ENCODE results near the gene ENPP3.

The ENPP3 gene

DNA sequence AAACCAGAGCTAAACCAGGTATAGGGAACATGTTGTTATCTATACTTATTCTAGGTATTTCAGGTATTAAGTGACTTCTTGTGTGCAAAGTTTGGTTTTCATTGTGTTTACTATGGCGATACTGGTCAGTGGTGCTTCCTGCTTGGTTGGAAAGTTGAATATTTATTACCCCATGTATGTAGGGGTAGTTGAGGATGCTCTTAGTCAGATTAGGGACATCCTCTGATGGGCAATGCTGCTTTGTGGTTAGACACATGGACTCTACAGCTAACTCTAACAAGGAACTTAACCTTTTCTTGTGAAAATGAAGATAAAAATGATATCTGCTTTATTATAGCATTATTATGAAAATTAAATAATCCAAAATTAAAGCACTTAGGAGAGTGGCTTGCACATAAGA, 126.6 kb downstream of the ENPP3 start:
- no peak for TF ChIP-seq Cebpa-rat (IDR thresholded peaks at IDR 0.05)
- no peaks in the 10 kb centered on the region for H4K20me1 ChIP-seq
- H3K27ac ChIP-seq: no peak overlapping the region
- no peaks in the 10 kb centered on the region for H3K4me1 ChIP-seq
- no peak overlapping the region for H3K4me2 ChIP-seq
- H3K36me3 ChIP-seq: no peaks in the 10 kb centered on the region
- no peak overlapping the region for H3K9ac ChIP-seq
- no peak overlapping the region for H3K4me3 ChIP-seq
- no peaks in the 10 kb centered on the region for H3K9me3 ChIP-seq
- H3K27me3 ChIP-seq: no peaks in the 10 kb centered on the region

DNA sequence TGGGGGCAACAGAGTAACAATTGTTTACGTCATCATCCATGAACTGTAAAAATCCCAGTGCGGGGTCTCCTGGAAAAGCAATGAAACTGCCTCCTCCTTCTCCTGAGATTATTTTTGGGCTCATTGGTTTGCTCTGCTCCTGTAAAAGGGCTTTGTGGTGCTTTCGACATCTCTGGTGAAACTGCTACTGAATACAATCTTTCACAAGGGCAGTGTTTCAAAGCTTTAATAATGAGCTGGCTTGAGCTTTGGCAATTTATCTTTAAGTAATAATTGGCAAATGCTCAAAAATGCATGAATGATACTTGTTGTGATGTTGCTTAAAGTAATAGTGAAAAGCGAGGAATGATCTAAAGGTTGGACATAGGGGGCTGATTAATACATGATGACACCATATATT, 127.2 kb downstream of the ENPP3 start:
- no peak for TF ChIP-seq Cebpa-rat (IDR thresholded peaks at IDR 0.05)
- Histone ChIP-seq H3K4me1 (no peaks in the 10 kb centered on the region), H3K27me3 (no peaks in the 10 kb centered on the region), H3K4me2 (no peak overlapping the region), H4K20me1 (no peaks in the 10 kb centered on the region), H3K36me3 (no peaks in the 10 kb centered on the region), H3K9me3 (no peaks in the 10 kb centered on the region), H3K4me3 (no peak overlapping the region), H3K9ac (no peak overlapping the region), H3K27ac (no peak overlapping the region)

DNA sequence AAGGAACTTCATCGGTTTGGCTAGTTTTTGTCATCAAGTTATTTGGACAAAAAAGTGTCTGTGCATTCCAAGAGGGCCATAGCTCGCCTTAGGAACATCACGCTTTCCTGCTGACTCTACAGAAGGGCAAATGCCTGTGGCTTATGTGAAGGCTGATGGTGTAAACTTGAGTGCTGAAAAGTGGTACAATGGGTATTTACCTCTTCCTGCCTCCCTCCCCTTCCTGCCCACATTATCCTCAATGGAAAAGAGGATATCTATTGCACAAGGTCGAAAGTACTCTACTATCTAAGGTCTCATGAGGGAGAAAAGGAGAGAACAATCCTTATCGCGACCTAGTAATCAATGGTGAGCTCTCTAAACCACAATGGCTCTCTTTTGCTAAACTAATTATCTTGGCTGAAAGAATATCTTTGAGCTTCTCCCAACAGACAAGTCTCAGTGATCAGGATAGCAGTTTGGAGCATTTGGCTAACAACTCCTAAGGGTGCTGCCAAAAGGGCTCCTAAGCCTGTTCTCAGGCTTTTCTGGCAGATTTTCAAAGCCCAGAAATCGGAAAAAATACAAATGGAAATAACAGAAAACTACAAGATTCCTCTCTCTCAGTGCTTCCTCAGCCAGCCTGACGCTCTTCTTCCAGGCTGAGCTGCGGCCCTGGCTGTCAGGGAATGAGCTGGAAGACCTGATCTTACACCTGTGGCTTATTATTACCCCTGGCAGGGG, 128.1 kb downstream of the ENPP3 start:
- no peaks in the 10 kb centered on the region for H3K36me3 ChIP-seq
- H3K4me1 ChIP-seq: no peaks in the 10 kb centered on the region
- no peaks in the 10 kb centered on the region for H4K20me1 ChIP-seq
- H3K4me2 ChIP-seq: no peak overlapping the region
- no peak overlapping the region for H3K4me3 ChIP-seq
- TF ChIP-seq Cebpa-rat (IDR thresholded peaks at IDR 0.05): no peak
- H3K9me3 ChIP-seq: no peaks in the 10 kb centered on the region
- H3K27ac ChIP-seq: no peak overlapping the region
- H3K9ac ChIP-seq: no peak overlapping the region
- H3K27me3 ChIP-seq: no peaks in the 10 kb centered on the region

DNA sequence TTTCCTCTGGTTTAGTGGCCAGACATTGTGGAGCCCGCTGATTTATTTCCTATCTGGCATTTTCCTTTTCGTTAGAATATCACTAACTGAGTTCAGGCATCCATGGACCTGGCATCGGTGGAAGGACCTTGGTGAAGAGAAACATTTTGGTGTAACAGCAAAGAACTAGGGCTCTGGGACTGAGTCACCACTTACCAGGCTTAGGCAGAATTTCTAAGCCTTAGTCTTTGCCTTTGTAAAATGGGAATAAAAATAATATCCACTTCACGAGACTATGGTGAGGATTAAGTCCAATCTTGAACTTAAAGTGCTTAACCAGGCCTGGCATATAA, 128.7 kb downstream of the ENPP3 start:
- H3K36me3 ChIP-seq: no peaks in the 10 kb centered on the region
- no peak overlapping the region for H3K9ac ChIP-seq
- no peaks in the 10 kb centered on the region for H4K20me1 ChIP-seq
- H3K4me2 ChIP-seq: no peak overlapping the region
- H3K9me3 ChIP-seq: no peaks in the 10 kb centered on the region
- no peak overlapping the region for H3K27ac ChIP-seq
- H3K4me3 ChIP-seq: no peak overlapping the region
- no peaks in the 10 kb centered on the region for H3K27me3 ChIP-seq
- TF ChIP-seq Cebpa-rat (IDR thresholded peaks at IDR 0.05): no peak
- no peaks in the 10 kb centered on the region for H3K4me1 ChIP-seq

DNA sequence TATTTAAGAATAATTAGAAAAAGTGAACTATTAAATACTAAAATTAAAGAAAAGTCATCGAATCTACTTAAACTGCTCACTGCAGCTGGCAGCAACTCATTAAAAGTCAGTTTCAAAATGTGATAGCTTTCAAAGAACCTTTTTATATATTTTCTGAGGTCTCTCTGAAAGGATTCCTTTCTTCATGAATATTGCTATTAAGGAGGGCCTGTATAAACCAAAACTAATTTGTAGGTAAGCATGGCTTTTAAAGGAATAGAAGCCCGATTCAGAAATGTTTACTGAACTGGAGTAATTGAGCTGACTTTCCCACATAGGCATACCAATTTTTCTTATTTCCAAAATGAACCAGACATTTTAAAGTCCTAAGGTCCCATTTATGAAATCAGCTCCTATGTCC, 129.5 kb downstream of the ENPP3 start:
- TF ChIP-seq Cebpa-rat (IDR thresholded peaks at IDR 0.05): no peak
- Histone ChIP-seq H3K9me3 (no peaks in the 10 kb centered on the region), H3K4me3 (no peak overlapping the region), H3K9ac (no peak overlapping the region), H3K27me3 (no peaks in the 10 kb centered on the region), H3K27ac (no peak overlapping the region), H3K4me1 (no peaks in the 10 kb centered on the region), H3K36me3 (no peaks in the 10 kb centered on the region), H4K20me1 (no peaks in the 10 kb centered on the region), H3K4me2 (no peak overlapping the region)

DNA sequence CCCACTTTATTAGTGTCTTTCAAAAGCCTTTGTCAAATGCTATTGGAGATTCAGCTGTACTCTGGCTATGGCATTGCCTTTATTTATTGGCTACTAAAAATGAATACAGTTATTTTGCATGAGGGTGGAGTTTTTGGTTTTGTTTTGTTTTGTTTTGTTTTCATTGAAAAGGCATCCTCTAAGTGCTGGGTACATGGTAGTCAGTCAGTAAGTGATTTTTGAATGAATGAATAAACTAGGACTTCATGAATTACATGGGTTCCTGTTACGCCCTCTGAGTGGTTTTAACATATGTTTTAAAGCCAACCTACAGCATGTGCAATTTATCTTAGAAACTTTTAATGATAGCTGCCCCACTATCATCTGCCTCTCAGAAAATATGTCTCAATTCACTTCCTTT, 131.9 kb downstream of the ENPP3 start:
- Histone ChIP-seq H3K27ac (no peak overlapping the region), H3K4me1 (no peaks in the 10 kb centered on the region), H3K9ac (no peak overlapping the region), H3K36me3 (no peaks in the 10 kb centered on the region), H3K4me2 (no peak overlapping the region), H4K20me1 (no peaks in the 10 kb centered on the region), H3K9me3 (no peaks in the 10 kb centered on the region), H3K27me3 (no peaks in the 10 kb centered on the region), H3K4me3 (no peak overlapping the region)
- no peak for TF ChIP-seq Cebpa-rat (IDR thresholded peaks at IDR 0.05)

DNA sequence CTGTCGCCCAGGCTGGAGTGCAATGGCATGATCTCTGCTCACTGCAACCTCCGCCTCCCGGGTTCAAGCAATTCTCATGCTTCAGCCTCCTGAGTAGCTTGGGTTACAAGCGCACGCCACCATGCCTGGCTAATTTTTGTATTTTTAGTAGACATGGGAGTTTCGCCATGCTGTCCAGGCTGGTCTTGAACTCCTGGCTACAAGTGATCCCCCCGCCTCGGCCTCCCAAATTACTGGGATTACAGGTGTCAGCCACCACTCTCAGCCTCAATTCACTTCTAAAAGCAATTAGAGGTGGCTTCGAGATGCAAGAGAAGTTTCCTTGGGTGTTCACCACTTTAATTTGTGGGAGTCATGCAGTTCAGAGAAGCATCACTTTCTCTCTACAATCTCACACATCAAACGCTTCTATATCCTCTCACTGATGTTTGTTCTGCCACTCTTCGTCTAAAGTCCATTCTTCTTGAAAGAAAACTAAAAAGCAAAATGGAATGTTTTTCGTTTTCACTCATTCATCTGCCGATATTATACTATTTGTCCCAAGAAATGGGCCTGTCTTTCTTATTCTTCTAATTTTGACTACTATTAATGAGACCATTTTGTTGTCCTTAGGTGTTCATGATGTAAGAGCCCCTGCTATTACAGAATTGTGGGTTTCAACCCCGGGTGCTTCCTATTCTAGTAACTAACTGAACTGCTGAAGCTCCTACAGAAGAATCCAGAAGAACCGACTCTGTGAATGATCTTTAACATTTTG, 132.5 kb downstream of the ENPP3 start:
- H3K27me3 ChIP-seq: no peaks in the 10 kb centered on the region
- no peaks in the 10 kb centered on the region for H3K36me3 ChIP-seq
- H3K4me2 ChIP-seq: no peak overlapping the region
- H3K27ac ChIP-seq: no peak overlapping the region
- no peaks in the 10 kb centered on the region for H3K9me3 ChIP-seq
- no peak overlapping the region for H3K4me3 ChIP-seq
- H4K20me1 ChIP-seq: no peaks in the 10 kb centered on the region
- H3K9ac ChIP-seq: no peak overlapping the region
- H3K4me1 ChIP-seq: no peaks in the 10 kb centered on the region
- TF ChIP-seq Cebpa-rat (IDR thresholded peaks at IDR 0.05): no peak

DNA sequence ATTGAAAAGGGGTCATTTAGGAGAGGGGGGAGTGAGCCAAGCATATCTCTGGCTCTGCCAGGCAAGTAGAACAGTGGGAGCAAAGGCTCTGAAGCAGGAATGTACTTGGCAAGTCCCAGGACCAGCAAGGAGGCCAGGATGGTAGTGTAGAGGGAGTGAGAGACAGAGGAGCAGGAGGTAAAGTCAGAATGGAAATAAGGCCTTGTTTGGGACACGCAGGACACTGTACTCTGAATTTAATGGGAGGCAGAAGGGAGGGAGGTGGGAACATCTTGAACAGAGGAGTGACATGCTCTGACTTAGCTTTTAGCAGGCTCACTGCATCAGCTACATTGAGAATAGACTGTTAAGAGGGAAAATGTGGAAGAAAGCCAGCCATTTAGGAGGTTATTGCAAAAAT, 133.7 kb downstream of the ENPP3 start:
- no peak for TF ChIP-seq Cebpa-rat (IDR thresholded peaks at IDR 0.05)
- H3K9ac ChIP-seq: no peak overlapping the region
- no peaks in the 10 kb centered on the region for H3K36me3 ChIP-seq
- H3K4me2 ChIP-seq: no peak overlapping the region
- H3K9me3 ChIP-seq: no peaks in the 10 kb centered on the region
- H3K4me3 ChIP-seq: no peak overlapping the region
- H3K27me3 ChIP-seq: no peaks in the 10 kb centered on the region
- H3K4me1 ChIP-seq: no peaks in the 10 kb centered on the region
- H3K27ac ChIP-seq: no peak overlapping the region
- H4K20me1 ChIP-seq: no peaks in the 10 kb centered on the region

DNA sequence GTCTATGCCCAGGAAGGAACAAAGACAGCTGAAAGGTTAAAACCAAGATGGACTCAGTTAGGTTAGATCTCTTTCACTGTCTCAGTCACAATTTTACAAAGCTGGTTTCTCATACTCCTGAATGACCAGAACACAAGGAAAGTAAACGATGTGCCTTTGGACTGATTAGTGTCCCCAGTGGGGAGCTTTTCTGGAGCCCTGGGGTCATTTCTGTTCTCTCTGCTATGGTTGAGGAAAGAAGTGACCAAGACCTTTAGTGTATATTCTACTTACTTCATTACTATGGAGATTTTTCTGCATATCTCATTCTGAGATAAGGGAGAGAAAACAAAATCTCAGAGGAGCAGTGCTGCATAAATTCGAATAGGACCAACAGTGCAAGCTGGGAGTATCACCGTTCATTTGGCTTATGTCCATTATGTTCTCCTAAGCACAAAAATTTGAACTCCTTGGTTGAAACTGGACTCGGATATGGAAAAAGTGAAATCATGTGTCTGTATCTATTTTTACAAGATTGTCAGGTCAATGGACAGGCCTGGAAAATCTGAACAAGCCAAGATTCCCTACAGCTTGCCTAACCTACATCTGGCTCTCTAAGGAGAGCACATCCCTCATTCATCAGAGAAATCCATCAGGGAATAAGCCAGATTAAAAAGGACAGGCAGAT, 136.3 kb downstream of the ENPP3 start:
- H3K9ac ChIP-seq: no peak overlapping the region
- H3K27ac ChIP-seq: no peak overlapping the region
- H4K20me1 ChIP-seq: no peaks in the 10 kb centered on the region
- no peak overlapping the region for H3K4me2 ChIP-seq
- no peaks in the 10 kb centered on the region for H3K27me3 ChIP-seq
- no peak overlapping the region for H3K4me3 ChIP-seq
- no peaks in the 10 kb centered on the region for H3K36me3 ChIP-seq
- H3K9me3 ChIP-seq: no peaks in the 10 kb centered on the region
- no peaks in the 10 kb centered on the region for H3K4me1 ChIP-seq
- TF ChIP-seq Cebpa-rat (IDR thresholded peaks at IDR 0.05): no peak

DNA sequence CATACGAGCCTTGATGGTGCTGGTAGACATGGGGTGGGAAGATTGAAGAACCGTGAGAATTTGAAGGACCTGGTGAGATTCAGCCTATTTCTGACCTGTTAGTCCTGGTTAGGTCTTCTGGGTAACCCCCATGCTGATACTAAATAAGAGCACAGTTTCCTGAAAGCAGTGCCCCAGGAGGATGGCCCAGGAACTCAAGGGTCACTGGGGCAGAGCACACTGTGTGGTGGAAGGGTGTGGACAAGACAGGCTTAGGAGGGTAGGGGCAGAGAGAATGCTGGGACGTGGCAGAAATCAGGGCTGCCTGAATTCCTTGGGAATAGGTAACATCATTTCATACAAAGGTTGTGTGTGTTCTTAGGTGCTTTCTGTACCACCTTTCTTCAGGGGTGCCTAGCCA, 138.8 kb downstream of the ENPP3 start:
- no peak overlapping the region for H3K4me2 ChIP-seq
- no peak overlapping the region for H3K9ac ChIP-seq
- H3K36me3 ChIP-seq: no peaks in the 10 kb centered on the region
- H3K9me3 ChIP-seq: no peaks in the 10 kb centered on the region
- no peak overlapping the region for H3K27ac ChIP-seq
- no peaks in the 10 kb centered on the region for H4K20me1 ChIP-seq
- TF ChIP-seq Cebpa-rat (IDR thresholded peaks at IDR 0.05): no peak
- no peak overlapping the region for H3K4me3 ChIP-seq
- H3K4me1 ChIP-seq: no peaks in the 10 kb centered on the region
- H3K27me3 ChIP-seq: no peaks in the 10 kb centered on the region
